Measurements from ENCODE around the gene MCM8.

- TF ChIP-seq CTCF (IDR thresholded peaks at IDR 0.05), result no peak
- no peak for TF ChIP-seq POLR2A (IDR thresholded peaks at IDR 0.05)
Observed at GRCh38 chr20:5950271-5951031, at the start of gene MCM8, which contains the start of gene TRMT6.

Measured in sigmoid colon (tissue), 3 donors.